GM18511 (cell line): Measurements from ENCODE around the gene LMF2.
A peak's percentile ranks its signal among the peaks of the same experiment; 100 is the strongest.
"Not testable (repeated sequence)": the region's sequence is repeated elsewhere in the genome, so short reads cannot be mapped to it uniquely, and the experiment has no call there.

Source experiments
- ATAC-seq: cut with Tn5 transposase; IDR thresholded peaks from one replicate; pipeline ENCODE4 v1.9.1; 2021; ENCODE audit warnings: mild to moderate bottlenecking, moderate library complexity; ENCODE audit not compliant: unreplicated experiment

Gene LMF2

DNA sequence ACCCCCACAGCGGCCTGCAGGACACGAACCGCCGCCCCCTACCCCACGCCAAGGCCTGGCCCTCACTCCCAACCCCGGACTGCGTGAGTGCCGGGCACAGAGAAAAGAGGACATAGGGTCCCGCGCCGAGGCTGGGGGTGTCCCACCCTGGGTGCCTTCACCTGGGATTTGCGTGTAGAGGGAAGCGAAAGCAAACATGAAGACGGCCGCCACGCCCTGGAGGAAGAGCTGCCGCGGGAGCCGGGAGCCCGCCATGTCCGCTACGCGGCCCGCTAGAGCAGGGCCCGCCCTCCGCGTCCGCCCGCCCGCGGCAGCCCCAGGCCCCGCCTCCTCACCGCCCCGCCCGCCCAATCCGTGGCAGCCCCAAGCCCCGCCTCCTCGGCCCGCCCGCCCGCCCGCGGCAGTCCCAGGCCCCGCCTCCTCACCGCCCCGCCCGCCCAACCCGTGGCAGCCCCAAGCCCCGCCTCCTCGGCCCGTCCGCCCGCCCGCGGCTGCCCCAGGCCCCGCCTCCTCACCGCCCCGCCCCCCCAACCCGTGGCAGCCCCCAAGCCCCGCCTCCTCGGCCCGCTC, at the start of gene LMF2:
Gene LMF2, minus strand, starts transcription at position 282 of the 570 bp plus-strand sequence. Its CDS starts 27 bp downstream, at position 255.
- peak; percentile 63 for ATAC-seq

DNA sequence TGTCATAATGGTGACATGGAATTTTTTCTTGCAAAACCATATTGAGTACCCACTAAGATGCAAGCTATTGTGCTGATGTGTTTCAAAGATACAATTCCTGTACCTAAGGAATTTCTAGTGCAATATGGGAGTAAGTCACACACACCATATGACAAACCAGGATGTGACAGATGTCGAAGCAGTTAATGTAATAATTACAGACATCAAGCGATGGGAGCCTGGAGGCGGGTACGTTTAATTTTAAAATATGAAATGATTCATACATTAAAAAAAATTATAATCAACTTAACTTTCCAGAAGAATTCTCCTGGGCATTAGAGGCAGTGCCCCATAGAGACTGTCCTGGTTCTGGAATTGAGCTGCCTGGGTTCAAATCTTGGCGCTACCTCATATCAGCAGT, 49.2 kb upstream of the LMF2 start:
- no peak for ATAC-seq

- no peak for ATAC-seq
Observed at GRCh38 chr22:50553310-50553709, 45.8 kb upstream of the LMF2 start.

GRCh38 chr22:50551160-50551752, 43.8 kb upstream of the LMF2 start:
- ATAC-seq: no peak

- ATAC-seq: no peak
Observed at GRCh38 chr22:50550395-50550794, 42.9 kb upstream of the LMF2 start.

DNA sequence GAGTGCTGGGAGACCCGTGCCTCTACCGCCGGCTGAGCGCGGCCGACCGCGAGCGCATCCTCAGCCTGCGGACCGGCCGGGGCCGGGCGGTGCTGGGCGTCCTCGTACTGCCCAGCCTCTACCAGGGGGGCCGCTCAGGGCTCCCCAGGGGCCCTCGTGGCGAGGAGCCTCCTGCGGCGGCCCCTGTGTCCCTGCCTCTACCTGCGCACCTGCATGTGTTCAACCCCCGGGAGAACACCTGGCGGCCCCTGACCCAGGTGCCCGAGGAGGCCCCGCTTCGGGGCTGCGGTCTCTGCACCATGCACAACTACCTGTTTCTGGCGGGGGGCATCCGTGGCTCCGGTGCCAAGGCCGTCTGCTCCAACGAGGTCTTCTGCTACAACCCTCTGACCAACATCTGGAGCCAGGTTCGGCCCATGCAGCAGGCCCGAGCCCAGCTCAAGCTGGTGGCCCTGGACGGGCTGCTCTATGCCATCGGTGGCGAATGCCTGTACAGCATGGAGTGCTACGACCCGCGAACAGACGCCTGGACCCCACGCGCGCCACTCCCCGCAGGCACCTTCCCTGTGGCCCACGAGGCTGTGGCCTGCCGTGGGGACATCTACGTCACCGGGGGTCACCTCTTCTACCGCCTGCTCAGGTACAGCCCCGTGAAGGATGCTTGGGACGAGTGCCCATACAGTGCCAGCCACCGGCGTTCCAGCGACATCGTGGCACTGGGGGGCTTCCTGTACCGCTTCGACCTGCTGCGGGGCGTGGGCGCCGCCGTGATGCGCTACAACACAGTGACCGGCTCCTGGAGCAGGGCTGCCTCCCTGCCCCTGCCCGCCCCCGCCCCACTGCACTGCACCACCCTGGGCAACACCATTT, 41.7 kb upstream of the LMF2 start:
- ATAC-seq: no peak

- no peak for ATAC-seq
Observed at GRCh38 chr22:50548040-50548920, 40.8 kb upstream of the LMF2 start.

- no peak for ATAC-seq
Observed at GRCh38 chr22:50547263-50547985, 39.9 kb upstream of the LMF2 start.

GRCh38 chr22:50546326-50547262, 39.1 kb upstream of the LMF2 start:
- ATAC-seq: no peak

DNA sequence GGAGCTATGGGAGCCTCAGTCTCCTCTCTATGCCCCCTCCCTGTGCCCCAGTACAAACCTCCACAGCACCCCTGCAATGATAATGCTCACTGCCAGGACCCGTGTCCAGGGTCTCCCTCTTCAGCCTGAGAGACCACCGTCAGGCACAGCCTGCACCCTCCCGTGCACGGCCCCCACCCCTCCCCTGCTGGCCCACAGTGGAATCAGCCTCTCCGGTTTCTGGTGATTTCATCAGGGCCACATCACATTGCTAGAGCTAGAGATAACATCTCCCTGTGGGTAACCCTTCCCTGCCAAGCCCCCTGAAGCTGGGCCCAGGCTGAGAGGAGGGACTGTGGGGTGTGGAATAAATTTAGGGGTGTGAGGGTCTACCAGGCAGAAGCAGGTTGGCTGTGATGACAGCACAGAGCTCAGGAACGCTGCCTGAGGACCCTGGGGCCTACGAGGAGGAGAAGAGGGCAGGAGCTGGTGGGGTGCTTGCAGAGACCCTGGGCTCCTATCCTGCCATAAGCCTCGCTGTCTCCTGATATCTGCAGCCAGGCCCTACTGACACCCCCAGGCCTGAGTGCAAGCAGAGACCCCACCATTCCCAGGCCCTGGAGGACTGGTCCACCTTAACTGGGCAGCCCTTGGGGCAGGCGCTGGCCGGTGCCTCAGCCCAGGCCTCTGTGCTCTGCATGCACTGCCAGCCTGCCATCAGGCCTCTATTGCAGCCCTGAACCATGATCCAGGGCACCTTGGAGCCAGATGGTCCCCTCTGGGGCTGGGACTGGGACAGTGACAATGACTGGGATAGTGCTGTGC, 38.2 kb upstream of the LMF2 start, which contains the start of gene KLHDC7B:
Gene KLHDC7B, plus strand, starts transcription at position 378 of the 804 bp plus-strand sequence. Its CDS starts 345 bp downstream, at position 723.
- ATAC-seq: no peak

DNA sequence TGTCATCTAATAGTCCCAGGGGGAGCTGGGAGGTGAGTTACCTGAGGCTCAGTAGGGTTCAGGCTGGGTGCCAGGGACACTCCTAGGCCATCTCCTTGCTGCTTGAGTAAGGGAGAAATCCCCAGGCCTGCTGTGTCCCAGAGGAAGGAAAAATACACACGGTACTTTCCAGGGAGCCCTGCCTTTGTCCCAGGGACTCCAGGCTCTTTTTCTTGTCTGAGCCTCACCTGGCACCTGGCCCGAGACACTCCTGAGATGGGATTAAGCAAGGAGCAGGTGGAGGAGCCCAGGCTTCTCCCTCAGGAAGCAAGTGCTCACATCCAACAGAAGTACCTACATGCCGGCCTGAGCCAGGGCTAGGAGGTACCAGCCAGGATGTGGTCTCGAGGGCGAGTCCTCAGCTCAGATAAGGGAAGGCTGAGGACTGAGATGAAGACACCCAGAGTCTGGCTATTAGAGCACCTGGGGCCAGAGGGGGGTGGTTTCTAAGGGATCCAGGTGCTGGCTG, 37.3 kb upstream of the LMF2 start:
- ATAC-seq: no peak

- no peak for ATAC-seq
Observed at GRCh38 chr22:50544078-50544745, 36.7 kb upstream of the LMF2 start.

GRCh38 chr22:50542416-50542927, 35.0 kb upstream of the LMF2 start:
- ATAC-seq: no peak

DNA sequence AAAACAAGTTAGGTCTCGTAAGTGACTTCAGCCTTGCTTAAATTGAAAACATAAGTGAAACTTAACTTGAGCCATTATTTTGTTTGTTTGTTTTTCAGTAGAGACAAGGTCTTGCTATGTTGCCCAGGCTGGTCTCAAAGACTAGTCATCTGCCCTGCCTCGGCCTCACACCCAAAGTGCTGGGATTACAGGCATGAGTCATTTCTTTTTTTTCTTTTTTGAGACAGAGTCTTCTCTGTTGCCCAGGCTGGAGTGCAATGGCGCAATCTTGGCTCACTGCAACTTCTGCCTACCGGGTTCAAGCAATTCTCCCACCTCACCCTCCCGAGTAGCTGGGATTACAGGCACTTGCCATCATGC, 34.1 kb upstream of the LMF2 start:
- ATAC-seq: not testable (repeated sequence)

DNA sequence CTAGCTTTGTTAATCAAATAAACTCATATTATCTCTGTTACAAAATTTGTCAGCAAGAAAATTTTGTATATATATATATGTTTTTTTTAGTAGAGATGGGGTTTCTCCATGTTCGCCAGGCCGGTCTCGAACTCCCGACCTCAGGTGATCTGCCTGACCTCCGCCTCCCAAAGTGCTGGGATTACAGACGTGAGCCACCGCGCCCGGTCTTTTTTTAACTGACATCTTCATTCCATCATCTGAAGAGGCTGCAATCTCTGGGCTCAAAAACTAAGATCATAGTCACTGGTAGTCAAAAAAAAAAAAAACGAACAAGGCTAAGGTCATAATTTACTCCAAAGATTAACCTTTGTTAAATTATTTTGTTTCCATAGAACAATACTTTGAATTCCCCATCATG, 32.9 kb upstream of the LMF2 start:
- no peak for ATAC-seq

DNA sequence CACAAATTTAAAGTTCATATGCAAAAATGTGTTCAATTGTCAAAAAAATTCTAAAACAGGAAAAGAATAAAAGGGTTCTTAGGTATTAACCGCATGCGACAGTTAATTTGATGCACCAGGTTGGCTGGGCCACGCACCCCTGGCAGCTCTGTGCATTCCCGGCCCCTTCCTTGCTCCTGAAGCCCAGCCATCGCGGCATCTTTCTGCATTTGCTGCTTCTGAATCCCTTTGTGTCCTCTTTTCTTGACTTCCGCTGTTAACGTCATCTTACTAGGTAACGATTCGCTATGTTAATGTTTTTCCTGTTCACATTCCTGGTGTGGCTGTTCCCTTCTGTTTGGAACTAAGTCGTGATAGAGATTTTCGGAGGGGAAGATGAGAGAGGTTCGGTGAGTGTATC, 30.3 kb upstream of the LMF2 start:
- ATAC-seq: no peak

- ATAC-seq: no peak
Observed at GRCh38 chr22:50536226-50536625, 28.7 kb upstream of the LMF2 start.
